PC-3 (cell line): ENCODE results near the gene RNU1-2. TPM values are rescaled to one million over a fixed set of nuclear protein-coding genes. Genes with fewer than 3 reads are reported as not detected.
"Not testable (repeated sequence)": the region's sequence is repeated elsewhere in the genome, so short reads cannot be mapped to it uniquely, and the experiment has no call there.

Experiments
- ATAC-seq: fragments of 200-7000 bp; cut with Tn5 transposase; 2 replicates; pipeline ENCODE4 v1.9.1; 2020; ENCODE audit warnings: mild to moderate bottlenecking, moderate library complexity
- BruUV-seq: library from RNA; stranded (reverse); fragments of 400-500 nt; replicated peaks from 2 replicates; lab custom pipeline; 2021; lab: Mats Ljungman, UMichigan
- CTCF ChIA-PET: fragments of 300-600 bp; sonication (Branson Sonifier 250); formaldehyde crosslinking; loops from one replicate; lab custom pipeline; 2022; ENCODE audit warnings: antibody characterized with exemption; lab: Charles Lee
- POLR2A ChIA-PET: fragments of 300-600 bp; sonication (Branson Sonifier 250); formaldehyde crosslinking; loops from one replicate; lab custom pipeline; 2022; ENCODE audit warnings: antibody characterized with exemption; ENCODE audit not compliant: unreplicated experiment; lab: Charles Lee
- DNase-seq: peaks from one replicate; pipeline ENCODE4 v3.0.0-alpha.2; 2015
- H2AFZ ChIP-seq: fragments of 300-600 bp; sonication (generic); 2 replicates; pipeline ENCODE4 v1.6.0; 2016; ENCODE audit warnings: antibody characterized with exemption, low read length
- H3F3A ChIP-seq: fragments of 300-600 bp; sonication (generic); one replicate; pipeline ENCODE4 v1.6.0; 2017; ENCODE audit warnings: antibody characterized with exemption, low read length, control low read depth, mild to moderate bottlenecking; ENCODE audit not compliant: unreplicated experiment
- H3K27ac ChIP-seq: fragments of 300-600 bp; sonication (generic); 2 replicates; pipeline ENCODE4 v1.5.1; 2016; ENCODE audit warnings: mild to moderate bottlenecking, low read length
- H3K27me3 ChIP-seq: fragments of 300-600 bp; sonication (generic); 2 replicates; pipeline ENCODE4 v1.6.1; 2016; ENCODE audit warnings: low read length, mixed read lengths
- H3K36me3 ChIP-seq: fragments of 300-600 bp; sonication (generic); 2 replicates; pipeline ENCODE4 v1.6.1; 2016; ENCODE audit warnings: low read depth, mixed run types, low read length, mixed read lengths
- H3K4me1 ChIP-seq: fragments of 300-600 bp; sonication (generic); 2 replicates; pipeline ENCODE4 v1.5.1; 2016; ENCODE audit warnings: low read length; ENCODE audit not compliant: insufficient read depth
- H3K4me2 ChIP-seq: fragments of 300-600 bp; sonication (generic); 2 replicates; pipeline ENCODE4 v1.6.0; 2016; ENCODE audit warnings: low read length
- H3K4me3 ChIP-seq: fragments of 300-600 bp; sonication (generic); 2 replicates; pipeline ENCODE4 v1.5.1; 2016; ENCODE audit warnings: mild to moderate bottlenecking, low read length, mixed read lengths
- H3K79me2 ChIP-seq: fragments of 300-600 bp; sonication (generic); 2 replicates; pipeline ENCODE4 v1.6.1; 2017; ENCODE audit warnings: low read length, mixed read lengths
- H3K9ac ChIP-seq: fragments of 300-600 bp; sonication (generic); 2 replicates; pipeline ENCODE4 v1.6.0; 2016; ENCODE audit warnings: mild to moderate bottlenecking, low read length
- H3K9me2 ChIP-seq: fragments of 300-600 bp; sonication (generic); replicated peaks from 2 replicates; pipeline ENCODE4 v1.6.1; 2016; ENCODE audit warnings: mixed run types, low read length, mixed read lengths
- H3K9me3 ChIP-seq: fragments of 300-600 bp; sonication (generic); 2 replicates; pipeline ENCODE4 v1.6.1; 2016; ENCODE audit warnings: low read length, mixed read lengths
- H4K20me1 ChIP-seq: fragments of 300-600 bp; sonication (generic); 2 replicates; pipeline ENCODE4 v1.6.1; 2016; ENCODE audit warnings: low read length, mixed read lengths
- intact Hi-C: fragments of 100-400 bp; cut with micrococcal nuclease; formaldehyde crosslinking; loops from 2 replicates; pipeline ENCODE4 v1.9.0; 2023
- total RNA-seq: library from RNA; depleted of rRNA; stranded (reverse); fragments of >200 nt; gene quantifications from 2 replicates; pipeline ENCODE4 v1.2.3, GENCODE V29; 2014

The RNU1-2 gene
- total RNA-seq, 1 experiment from 2014 or later, result under 0.01 TPM

- H3K4me2 ChIP-seq, BruUV-seq, H3K9me3 ChIP-seq, DNase-seq, H3K9me2 ChIP-seq, H3K79me2 ChIP-seq, H3K27me3 ChIP-seq, H3K27ac ChIP-seq, H3K36me3 ChIP-seq, H4K20me1 ChIP-seq, CTCF ChIA-PET, intact Hi-C loops, H3K4me3 ChIP-seq, H3F3A ChIP-seq, H3K9ac ChIP-seq, H2AFZ ChIP-seq, ATAC-seq: not testable (repeated sequence)
- H3K4me1 ChIP-seq, result peaks cover 17% of the 10 kb centered on the region; the same call in 1 of the 2 replicates
- POLR2A ChIA-PET, result interaction anchor here (0.6 kb wide), 1 partner anchor 8 kb away, joined by 10 read pairs; no protein-coding TSS in a partner anchor
Observed at GRCh38 chr1:16892978-16893525, 2.7 kb upstream of the RNU1-2 start.

DNA sequence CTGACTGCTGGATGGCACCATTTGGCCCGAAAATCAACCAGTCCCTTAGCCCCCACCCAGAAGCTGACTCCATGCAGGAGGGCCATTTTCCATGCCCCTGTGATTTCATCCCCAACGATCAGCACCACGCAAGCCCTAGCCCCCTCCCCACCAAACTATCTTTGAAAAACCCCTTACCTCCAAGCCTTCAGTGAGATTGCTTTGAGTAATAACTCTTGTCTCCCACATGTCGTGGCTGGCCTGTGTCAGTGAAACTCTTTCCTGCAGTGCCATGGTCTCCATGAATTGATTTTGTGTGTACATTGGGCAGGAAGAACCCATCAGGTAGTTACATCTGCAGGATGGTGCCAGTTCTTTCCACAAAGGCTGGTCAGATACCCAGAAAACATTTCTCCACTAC is 2.0 kb upstream of the RNU1-2 start:
- H3K4me1 ChIP-seq, result peaks cover 13% of the 10 kb centered on the region; the same call in 1 of the 2 replicates
- CTCF ChIA-PET, H3K9ac ChIP-seq, H3K27ac ChIP-seq, H3K79me2 ChIP-seq, H3K9me3 ChIP-seq, H3F3A ChIP-seq, DNase-seq, H3K4me2 ChIP-seq, BruUV-seq, H3K9me2 ChIP-seq, intact Hi-C loops, H3K4me3 ChIP-seq, H4K20me1 ChIP-seq, H3K27me3 ChIP-seq, H3K36me3 ChIP-seq, ATAC-seq, H2AFZ ChIP-seq, POLR2A ChIA-PET: not testable (repeated sequence)

DNA sequence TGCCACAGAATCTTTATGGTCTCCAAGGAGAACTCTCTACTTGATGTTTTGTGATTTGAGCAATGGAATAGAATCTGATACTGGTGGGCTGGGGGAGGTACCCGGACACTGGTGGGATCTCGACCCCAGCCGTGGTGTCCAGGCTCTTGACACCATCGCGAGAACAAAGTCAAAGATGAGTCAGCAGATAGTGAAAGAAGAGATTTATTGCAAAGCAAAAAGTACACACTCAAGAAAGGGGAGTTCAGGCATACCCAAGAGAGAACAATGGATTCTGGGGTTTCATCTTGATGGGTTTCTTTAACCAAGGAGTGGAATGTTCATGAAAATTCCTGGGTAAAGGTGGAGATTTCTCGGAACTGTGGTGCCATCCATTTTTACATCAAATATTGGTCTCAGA is 1.4 kb upstream of the RNU1-2 start:
- not testable (repeated sequence) for BruUV-seq

GRCh38 chr1:16895233-16895597 is 565 bp upstream of the RNU1-2 start:
- H3F3A ChIP-seq, H4K20me1 ChIP-seq, H3K9me3 ChIP-seq, ATAC-seq, intact Hi-C loops, H3K27me3 ChIP-seq, H3K79me2 ChIP-seq, DNase-seq, H3K4me1 ChIP-seq, H3K36me3 ChIP-seq, CTCF ChIA-PET, H3K9ac ChIP-seq, H3K9me2 ChIP-seq, H3K27ac ChIP-seq, POLR2A ChIA-PET: not testable (repeated sequence)
- Histone ChIP-seq H3K4me2 (peak overlapping the region; percentile 61), H2AFZ (peak overlapping the region; percentile 30; the same call in 1 of the 2 replicates), H3K4me3 (peak overlapping the region; percentile 18; the same call in 1 of the 2 replicates)
- TSS peak; percentile 94 for BruUV-seq

More for the DNA sequence above, 1.4 kb upstream of the RNU1-2 start:
- H3K27ac ChIP-seq, ATAC-seq, H3K4me1 ChIP-seq, H3K9me2 ChIP-seq, POLR2A ChIA-PET, H3K36me3 ChIP-seq, CTCF ChIA-PET, H3K4me3 ChIP-seq, H3F3A ChIP-seq, H3K9me3 ChIP-seq, H3K4me2 ChIP-seq, intact Hi-C loops, H3K9ac ChIP-seq, H2AFZ ChIP-seq, H3K79me2 ChIP-seq, H3K27me3 ChIP-seq, DNase-seq, H4K20me1 ChIP-seq: not testable (repeated sequence)

GRCh38 chr1:16896316-16897055 is 706 bp downstream of the RNU1-2 start:
- H4K20me1 ChIP-seq, H3K79me2 ChIP-seq, H3K9me3 ChIP-seq, H3K9ac ChIP-seq, intact Hi-C loops, H3K4me1 ChIP-seq, H3K36me3 ChIP-seq, H3F3A ChIP-seq, H2AFZ ChIP-seq, BruUV-seq, H3K27me3 ChIP-seq, H3K9me2 ChIP-seq: not testable (repeated sequence)
- H3K4me3 ChIP-seq, result peak overlapping the region; percentile 46; the same call in 1 of the 2 replicates
- ATAC-seq (peak; percentile 25), DNase-seq (peak; percentile 90)
- POLR2A ChIA-PET, result interaction anchor here (0.6 to 0.7 kb wide), 4 partner anchors 259 to 534 kb away, joined by 3 to 5 read pairs (median 3); no protein-coding TSS in a partner anchor
- CTCF ChIA-PET, result interaction anchor here (0.6 kb wide), 1 partner anchor 64 kb away, joined by 4 read pairs; no protein-coding TSS in a partner anchor
- peak overlapping the region; percentile 80 for H3K4me2 ChIP-seq
- peak overlapping the region; percentile 61 for H3K27ac ChIP-seq

GRCh38 chr1:16897653-16898052 is 1.9 kb downstream of the RNU1-2 start:
- H3K4me2 ChIP-seq, H3K4me3 ChIP-seq, POLR2A ChIA-PET, ATAC-seq, H2AFZ ChIP-seq, DNase-seq, H3K36me3 ChIP-seq, H3K27ac ChIP-seq, H3K9me3 ChIP-seq, intact Hi-C loops, H3K79me2 ChIP-seq, H3K4me1 ChIP-seq, H4K20me1 ChIP-seq, BruUV-seq, H3K9me2 ChIP-seq, CTCF ChIA-PET, H3F3A ChIP-seq, H3K27me3 ChIP-seq, H3K9ac ChIP-seq: not testable (repeated sequence)
